GOT3 (cell line): Measurements from ENCODE around the gene ERLIN1.

Source experiments
- DNase-seq: peaks from one replicate; lab custom pipeline; 2025; ENCODE audit warnings: mixed read lengths; lab: John Stamatoyannopoulos, UW

Gene ERLIN1

DNA sequence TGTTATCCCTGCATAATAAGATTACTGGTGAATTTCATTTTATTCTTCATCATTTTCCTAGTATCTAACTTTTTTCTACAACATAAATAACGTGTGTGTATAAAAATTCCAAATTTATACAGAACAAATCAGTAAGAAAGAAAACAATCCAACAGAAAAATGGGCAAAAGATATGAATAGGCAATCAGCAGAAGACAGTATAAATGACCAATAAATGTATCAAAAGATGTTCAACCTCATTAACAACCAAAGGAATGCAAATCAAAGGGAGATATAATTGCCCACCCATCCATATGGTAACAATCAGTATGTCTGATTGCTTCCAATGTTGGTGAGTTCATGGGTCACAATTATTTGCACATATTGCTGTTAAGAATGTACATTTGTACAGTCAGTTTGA lies 13.5 kb downstream of the ERLIN1 start:
- DNase-seq: no peak

DNA sequence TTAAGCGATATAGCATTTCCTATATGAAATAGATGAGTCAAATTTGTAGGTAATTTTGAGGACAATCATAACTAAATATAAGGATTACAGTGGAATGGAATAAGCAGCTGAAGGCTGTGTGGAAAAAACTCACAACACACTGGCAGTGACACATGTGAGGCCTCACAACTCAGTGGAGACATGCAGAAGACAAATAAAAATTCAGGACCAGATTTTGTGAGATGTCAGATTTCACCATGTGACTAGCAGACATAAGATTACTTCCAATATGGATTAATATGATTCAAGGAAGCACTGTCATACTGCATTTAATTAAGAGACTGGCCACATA lies 17.6 kb downstream of the ERLIN1 start:
- no peak for DNase-seq

DNA sequence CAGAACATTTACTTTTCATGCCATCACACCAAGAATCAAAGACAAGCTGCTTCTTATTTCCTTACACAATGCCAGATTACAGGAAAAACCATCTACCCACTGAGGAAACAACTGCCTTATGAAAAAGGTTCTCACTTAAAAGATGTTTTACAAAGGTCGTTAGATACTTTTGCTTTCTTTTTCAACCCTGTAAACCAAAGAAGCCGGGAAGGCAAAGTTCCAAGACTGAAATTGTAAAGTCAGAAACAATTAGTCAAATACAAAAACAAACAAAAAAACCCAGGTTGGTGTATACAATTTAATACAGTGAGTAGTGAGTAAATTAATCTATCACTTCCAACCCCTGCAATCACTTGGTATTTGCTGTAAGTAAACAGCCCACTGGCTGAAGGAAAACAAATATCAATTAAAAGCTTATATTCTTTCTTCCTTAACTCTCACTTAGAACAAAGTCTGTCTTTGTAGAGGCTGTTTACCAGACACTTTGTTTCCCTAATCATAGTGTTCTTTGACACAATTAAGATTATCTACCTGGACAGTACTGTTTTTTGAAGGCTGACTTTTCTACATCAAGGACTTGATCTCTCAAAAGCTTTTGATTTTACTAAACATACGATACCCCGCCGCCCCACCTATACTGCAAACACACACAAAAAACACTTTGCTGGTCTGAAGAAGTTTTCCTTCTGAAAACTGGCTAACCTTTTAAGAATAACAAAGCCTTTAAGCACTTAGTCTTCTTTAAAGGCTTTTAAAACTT lies 18.1 kb downstream of the ERLIN1 start:
- no peak for DNase-seq

DNA sequence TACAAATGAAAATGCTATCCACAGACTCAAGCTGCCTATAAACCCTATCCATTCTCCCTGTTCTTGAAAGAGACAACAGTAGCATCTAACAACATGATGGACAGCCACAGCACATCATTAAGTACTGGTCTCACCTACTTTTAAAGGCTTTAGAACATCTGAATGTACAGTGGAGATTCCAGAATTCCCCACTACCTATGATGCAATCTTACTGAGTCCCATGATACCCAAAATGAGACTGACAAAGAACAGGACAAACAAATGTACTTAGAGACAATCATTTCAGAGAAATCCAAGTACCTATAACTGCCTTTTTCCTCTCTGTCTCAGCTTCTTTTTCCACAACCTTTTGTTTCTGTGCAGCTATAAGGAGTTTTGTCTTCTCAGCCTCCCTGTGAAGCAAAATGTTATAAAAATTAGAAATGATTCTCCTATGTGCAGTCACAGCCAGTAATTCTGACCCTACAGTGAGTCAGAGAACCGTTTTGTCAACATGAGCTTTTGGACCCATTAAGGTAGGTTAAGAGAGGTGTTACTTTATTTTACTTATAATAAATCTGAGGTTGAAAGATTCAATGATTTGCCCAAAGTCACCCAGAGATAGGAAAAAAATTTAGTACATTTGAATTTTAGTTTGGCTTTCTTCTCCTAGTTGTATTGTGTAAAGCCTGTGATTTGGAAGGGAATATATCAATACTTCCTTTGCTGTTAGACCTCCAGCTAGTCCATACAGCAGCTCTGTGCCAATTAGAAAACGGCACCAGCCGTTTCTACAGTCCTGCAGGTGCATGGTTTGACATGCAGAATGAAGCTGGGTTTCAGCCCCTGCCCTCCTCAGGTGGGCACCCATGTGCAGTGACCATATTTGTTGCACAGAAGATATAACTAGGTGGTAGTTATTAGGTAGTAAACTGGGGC lies 21.9 kb downstream of the ERLIN1 start:
- DNase-seq: no peak

DNA sequence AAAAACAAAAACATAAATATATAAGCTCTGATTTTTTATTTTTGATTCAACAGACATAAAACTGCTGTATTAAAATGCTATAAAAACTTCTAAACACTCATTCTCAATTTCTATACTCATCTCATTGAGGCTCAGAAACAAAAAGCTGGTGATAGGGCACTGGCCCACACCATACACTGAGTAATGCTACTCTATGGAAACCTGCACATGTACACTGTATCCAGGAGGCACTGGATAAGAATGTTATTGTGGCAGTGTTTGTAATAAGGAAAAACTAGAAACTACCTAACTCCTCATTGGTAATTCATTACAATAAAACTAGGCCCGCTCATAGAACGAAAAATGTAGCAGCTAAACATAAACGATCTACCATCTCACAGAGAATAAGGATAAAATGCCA lies 23.1 kb downstream of the ERLIN1 start:
- DNase-seq: no peak

DNA sequence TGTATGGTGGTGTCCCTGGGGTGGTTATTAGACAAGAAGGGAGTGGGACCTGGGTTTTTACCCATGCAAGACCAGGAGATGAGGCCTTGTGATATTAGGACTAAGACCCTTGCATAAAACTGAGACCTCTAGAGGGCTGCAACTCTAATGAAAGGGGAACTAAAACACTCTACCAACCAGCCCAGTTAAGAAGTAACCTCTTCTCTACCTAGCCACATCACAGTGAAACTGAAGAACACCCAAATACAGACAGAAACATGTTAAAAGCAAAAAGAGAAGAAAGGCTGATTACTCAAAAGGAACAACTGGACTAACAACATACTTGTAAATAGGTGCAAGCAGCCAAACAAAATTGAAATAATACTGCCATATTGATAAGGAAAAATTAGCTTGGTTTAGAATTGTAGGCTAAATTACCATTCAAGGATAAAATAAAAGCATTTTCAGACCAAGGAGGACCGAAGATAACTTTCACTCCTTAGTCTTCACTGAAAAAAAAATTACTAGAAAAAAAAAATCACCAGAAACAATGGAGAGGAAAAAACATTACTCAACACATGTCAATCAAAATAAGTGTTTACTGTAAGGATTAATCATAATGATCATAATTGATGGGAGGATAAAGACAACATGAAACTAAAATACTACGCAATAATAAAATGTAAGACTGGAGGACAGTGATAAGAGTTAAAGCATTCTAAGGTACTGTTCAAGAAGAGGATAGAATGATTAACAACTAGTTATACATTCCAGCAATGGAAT lies 27.6 kb downstream of the ERLIN1 start:
- no peak for DNase-seq

DNA sequence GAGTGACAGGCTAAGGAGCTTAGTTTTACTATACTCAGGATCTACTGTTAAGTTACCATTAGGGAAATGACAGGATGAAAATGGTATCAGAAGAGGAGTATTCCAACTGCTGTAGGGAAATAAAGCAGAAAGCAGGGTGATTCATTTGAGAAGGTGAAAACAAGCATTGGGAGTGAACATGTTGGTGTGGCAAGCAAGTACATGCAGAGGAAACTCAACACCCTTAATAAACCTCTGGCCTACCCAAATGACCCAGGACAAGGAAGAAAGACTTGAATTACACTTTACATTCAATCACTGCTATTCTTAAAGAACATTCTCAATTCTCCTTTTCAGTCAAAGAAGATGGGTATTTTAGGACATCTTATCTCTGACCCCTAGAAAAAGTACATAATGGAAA lies 28.7 kb downstream of the ERLIN1 start:
- DNase-seq: no peak

DNA sequence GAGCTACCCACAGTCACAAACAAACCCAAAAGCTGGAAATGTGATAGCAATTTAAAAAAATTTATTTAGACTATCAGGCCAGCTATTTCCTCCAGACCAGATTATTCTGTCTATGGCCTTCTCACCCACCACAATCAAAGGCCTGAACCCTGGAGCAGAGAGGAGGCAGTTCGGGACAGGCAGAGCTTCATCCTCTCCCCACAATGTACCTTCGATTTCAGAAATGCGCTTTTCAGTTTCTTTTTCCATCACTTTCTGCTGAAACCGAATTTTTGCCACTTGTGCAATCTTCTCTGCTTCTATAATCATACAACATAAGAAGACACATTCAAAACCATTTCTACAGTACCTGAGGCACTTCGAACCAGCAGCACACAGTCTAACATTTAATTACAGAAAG lies 29.9 kb downstream of the ERLIN1 start:
- DNase-seq: no peak

DNA sequence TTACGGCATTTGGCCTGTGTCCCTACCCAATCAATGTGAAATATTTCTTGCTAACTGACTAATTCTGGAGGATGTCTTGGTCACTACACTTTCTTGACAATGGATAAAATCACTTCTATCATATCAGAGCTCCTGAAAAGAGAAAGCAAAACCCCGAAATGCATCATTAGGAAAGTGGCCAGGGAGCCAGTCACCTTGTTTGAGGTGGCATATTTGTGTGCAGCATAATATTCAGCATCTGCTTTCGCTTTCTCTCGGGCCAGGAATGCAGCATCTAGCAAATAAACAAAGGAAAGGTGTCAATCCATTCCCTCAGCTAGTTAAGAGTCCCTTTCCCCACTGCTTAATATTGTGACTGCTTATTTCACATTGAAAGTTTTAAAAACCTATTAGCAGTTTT lies 31.2 kb downstream of the ERLIN1 start:
- no peak for DNase-seq

DNA sequence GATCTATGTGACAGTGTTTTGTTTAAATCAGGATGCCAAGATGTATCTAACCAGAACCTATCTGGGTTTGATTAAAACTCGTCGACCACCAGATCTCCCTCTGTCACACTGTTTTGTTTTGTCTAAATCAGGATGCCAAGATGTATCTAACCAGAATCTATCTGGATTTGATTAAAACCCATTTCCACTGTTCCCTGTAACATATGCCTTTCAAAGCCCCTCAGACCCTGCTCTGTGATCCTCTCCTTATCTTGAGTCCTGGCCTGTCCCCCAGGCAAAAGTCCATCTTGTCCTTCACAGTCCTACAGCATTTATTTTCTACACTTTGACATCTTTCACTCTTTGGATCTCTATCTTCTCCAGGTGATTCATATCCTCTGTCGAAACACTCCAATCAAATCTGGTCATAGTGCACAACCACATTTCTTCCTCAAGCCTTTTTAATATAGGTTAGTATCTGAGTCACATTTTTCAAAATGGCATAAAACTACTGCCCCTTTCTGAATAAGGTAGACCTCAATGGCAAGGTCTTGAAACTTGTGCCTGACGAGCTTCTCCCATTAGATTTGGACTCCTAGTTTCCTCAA lies 32.5 kb downstream of the ERLIN1 start:
- no peak for DNase-seq

DNA sequence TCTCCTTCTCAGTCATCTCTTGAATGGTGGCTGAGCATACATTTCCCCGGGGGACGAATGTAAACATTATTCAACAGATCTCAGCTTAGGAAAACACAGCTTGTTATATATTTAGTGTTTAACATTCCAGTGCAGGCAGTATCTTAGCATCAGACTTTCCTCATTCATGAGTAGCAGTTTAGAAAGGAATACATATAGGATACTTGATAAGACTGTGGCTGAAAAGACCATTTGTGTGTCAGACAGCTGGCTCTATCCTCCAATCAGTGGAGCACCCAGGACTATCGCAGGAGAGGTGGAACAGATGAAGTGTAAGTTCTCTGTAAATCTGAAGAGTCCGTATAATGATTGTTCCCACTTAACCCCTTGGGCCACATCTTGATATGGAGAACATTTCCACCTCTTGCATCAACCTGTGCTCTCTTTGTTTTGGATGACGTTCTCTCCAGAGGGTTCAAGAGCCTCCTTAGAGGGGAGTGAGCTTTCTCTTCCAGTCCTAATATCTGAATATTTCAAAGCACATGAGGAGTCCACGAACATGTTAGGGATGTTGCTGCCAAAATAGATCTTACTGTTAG lies 34.0 kb downstream of the ERLIN1 start:
- no peak for DNase-seq

DNA sequence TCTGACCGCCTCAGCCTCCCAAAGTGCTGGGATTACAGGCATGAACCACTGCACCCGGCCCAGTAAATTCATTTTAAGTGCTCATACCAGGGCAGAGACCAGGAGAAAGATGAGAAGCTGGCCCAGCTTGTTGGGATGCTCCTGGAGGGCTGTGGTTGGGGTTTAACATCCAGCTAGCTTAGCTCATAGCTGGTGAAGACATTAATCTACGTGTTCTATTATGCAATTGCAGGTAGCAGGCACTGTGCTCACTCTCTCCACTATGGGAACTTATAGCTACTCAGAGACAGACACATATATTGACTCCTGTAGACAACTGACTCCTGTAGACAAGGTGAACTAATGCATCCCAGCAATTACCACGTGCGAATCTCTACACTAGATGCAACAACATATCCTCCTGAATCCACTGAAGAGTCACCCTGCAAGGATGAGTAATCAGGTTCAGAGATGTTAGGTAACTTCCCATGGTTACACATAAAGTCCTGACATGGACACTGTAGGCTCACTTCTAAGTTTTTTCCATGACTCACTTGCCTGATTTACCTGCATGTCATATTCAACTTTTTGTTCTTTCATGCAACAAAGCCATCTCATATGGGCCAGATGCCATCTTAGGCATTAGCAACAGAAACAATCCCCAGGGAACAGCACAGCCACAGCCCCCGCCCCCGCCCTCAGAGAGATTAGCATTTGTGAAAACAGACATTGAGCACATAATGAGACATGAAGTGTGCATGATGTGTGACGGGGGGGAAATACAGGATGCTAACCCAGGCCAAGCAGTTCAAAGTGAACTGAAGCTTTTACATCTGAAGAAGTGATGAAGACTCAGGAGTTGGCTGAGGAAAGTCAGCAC lies 37.2 kb downstream of the ERLIN1 start:
- DNase-seq: no peak

DNA sequence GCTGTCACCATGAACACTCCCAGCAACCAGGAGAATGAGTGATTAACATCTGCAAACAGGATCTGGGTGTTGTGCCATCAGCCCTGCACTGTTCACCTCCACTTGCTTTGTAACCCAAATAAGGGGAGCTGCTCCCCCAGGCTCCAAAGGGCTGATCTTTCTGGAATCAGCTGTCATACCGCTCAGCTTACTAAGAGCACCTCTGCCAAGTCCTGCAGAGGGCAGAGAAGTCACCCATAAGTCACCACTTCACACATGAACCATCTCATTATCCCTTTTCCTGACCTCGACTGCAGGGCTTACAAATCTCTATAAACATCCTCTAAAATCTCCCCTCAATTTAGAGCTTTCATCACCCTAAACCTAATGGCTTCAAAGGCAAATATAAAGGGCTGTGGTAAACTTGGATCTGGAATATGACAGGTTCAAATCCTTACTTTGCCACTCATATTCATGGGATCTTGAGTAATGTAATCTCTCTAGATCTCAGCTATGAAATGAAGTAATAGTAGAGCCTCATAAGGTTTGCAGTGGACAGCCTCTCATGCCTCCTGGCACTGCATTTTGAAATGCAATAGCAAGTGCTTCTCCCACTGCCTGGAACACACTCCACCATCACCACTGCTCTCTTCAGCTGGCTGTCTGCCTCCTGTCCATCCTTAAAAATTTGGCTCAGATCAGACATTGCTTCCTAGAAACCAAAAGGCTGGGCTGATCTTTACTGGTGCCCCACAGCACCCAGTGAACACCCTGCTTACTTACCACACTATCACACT lies 38.8 kb downstream of the ERLIN1 start:
- DNase-seq: no peak

DNA sequence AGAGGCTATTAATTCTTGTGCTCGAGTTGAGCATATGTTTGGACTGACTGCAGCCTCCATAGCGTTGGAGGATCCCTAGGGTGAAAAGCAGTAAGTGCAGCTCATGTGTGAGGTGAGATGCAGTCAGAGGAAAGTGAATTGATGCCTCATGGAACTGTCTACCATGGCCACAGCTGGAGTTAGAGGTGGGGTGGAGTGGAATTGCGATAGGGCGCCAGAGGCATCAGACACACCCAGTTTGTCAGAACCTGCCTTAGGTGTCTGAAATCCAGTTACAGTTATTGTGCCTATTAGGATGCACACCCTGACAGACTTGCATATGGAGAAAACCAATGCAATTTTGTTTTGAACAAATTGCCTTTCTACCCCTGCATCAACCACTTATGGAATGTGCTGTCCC lies 39.4 kb downstream of the ERLIN1 start:
- DNase-seq: no peak

DNA sequence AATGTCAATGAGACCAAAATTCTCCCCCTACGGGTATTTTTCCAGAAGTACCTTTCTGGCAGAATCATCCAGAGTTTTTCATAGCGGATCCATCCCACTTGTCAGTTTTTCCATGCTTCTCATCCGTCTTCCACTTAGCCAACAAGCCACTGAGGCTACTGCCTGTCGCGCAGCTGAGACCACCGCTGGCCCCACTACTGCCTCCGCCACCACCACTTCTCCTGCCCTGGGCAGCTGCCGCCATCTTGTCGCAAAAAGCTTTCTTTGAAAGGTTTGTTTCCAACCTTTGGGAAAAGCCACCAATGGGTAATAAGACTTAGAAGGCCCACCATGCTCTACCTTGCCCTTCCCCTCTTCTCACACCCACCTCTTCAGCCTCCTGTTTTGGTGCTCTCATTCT lies 42.1 kb downstream of the ERLIN1 start:
- no peak for DNase-seq

DNA sequence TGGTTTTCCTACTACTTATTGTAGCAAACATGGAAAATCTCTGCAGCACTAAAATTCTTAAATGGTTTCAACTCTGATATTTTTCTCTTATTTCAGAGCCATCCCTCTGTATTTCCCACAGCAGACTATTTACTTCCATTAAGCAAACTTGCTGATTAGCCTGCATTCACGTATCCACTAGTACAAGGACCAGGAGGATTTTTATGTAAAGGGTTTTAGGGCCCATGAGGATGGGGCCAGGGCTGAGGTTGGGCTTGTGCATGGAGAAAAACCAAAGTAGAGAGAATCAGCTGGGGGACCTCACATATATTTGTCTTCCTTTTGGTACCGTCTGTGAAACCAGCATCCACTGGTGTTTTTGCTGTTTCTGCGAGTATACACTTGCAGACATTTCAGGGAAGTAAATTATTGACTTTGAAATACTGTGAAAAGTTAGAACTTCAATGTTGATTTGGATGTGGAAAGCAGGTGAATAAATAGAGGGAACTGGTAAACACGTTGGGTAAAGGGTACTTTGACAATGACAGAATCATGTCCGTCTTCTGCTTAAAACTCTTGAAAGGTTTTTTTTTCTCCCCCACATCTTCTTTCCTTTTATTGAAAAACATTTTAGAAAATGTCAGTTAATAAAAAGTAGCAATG lies 44.3 kb downstream of the ERLIN1 start:
- DNase-seq: no peak

DNA sequence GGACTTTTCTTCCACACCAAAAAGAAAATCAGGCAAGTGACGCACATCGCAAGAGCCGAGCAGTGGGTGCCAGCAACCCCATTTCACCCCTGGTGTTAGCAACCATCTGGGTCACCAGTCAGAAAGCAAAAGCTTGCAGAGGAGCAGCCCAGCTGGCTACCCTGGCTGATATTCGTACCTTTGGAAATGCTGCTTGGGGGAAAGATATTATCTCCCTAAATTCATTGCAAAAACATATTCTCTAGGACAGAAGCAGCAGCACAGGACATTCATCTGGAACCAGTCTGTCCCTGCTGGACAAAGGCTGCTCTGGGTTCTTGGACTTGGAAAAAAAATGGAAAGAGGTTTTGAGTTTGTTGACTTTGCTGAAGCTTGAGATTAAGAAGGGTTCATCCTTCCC lies 45.8 kb downstream of the ERLIN1 start:
- no peak for DNase-seq

DNA sequence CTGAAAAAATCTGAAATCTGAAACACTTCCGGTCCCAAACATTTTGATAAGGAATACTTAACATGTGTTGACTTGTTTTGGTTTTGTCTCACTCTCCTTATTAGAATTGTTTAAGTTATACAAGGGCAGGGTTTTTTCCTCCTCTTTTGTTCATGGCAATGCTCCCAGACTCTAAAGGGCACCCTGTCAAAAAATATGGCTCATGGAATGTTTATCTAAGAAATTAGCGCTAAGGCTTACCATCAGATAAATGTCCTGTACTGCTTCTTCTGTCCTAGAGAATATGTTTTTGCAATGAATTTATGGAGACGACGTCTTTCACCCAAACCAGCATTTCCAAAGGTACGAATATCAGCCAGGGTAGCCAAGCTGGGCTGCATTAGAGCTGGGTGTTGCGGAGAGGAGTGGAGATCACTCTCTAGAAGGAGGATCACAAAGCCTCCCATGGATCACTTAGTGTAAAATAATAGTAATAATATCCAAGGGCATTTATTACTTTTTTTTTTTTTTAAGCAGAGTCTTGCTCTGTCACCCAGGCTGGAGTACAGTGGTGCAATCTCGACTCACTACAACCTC lies 46.8 kb downstream of the ERLIN1 start:
- DNase-seq: no peak

DNA sequence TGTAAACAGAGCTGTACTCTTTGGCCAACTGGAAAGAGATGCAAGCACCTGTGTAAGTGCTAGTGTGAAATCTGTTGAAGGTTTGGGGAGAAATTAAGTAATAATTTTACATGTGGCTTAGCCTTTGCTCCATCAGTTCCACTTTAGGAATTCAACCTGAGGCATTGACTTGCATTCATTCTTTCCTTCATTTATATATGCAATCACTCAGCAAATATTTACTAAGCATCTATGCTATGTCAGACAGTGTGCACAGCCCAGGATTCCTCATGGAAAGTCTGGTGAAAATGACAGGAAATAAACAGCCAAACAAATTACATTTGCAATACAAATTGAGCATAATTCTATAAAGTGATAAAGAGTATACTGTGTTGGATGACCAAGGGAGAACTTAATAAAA lies 50.3 kb downstream of the ERLIN1 start:
- no peak for DNase-seq
